Suprapubic skin (tissue), 3 donors: ENCODE data around the gene WWC2.

Experiments
- POLR2A ChIP-seq, 2 donors: fragments of 450-650 bp; IDR thresholded peaks; one replicate each; pipeline ENCODE4 v1.6.1; 2017; ENCODE audit warnings: antibody characterized with exemption in 2 of 2, mild to moderate bottlenecking in 2 of 2, moderate library complexity in 2 of 2
- TF ChIP-seq, protein P1 (sequence below), 2 donors: fragments of 200-600 bp in 1 of 2; fragments of 450-650 bp in 1 of 2; sonication (generic) in 1 of 2; IDR thresholded peaks; one replicate each; pipeline ENCODE4 v1.5.1; 2016 to 2019; ENCODE audit warnings: antibody characterized with exemption in 2 of 2, mild to moderate bottlenecking in 1 of 2, moderate library complexity in 1 of 2

DNA sequence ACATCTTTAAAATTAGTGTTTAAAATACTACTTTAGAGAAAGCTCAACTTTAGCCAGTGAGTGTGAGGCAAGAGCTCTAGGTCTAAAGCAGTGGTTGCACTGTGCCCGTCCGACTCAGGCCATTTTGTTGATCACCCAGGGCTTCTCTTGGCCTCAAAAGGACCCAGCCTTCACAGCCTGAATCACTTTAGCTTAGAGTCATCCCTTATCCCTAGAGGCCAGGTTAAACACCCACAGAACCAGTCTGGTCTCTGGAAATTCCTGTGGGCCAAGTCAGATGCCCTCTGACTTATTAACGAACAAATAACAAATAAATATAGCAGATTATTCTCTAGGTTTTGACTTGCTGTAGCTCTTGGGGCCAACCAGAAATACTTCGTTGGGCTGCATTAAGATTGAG lies 102.3 kb downstream of the WWC2 start:
- TF ChIP-seq, protein P1, sequence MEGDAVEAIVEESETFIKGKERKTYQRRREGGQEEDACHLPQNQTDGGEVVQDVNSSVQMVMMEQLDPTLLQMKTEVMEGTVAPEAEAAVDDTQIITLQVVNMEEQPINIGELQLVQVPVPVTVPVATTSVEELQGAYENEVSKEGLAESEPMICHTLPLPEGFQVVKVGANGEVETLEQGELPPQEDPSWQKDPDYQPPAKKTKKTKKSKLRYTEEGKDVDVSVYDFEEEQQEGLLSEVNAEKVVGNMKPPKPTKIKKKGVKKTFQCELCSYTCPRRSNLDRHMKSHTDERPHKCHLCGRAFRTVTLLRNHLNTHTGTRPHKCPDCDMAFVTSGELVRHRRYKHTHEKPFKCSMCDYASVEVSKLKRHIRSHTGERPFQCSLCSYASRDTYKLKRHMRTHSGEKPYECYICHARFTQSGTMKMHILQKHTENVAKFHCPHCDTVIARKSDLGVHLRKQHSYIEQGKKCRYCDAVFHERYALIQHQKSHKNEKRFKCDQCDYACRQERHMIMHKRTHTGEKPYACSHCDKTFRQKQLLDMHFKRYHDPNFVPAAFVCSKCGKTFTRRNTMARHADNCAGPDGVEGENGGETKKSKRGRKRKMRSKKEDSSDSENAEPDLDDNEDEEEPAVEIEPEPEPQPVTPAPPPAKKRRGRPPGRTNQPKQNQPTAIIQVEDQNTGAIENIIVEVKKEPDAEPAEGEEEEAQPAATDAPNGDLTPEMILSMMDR (IDR thresholded peaks at IDR 0.05): no peak
- no peak for TF ChIP-seq POLR2A (IDR thresholded peaks at IDR 0.05)
